ENCODE results near the gene C1R.

C1R gene

GRCh38 chr12:7122811-7123769 lies 30.8 kb upstream of the C1R start:
- Histone ChIP-seq H4K20me1 (ENCODE audit: insufficient read depth, low read length, poor library complexity, severe bottlenecking) (no peaks in the 10 kb centered on the region), H2AFZ (ENCODE audit: low read length) (no peak overlapping the region), H3K27me3 (ENCODE audit: insufficient read depth, low read length, poor library complexity, severe bottlenecking) (no peaks in the 10 kb centered on the region), H3K9me2 (replicated peaks; ENCODE audit: low read depth, low read length) (no peaks in the 10 kb centered on the region), H3K79me2 (ENCODE audit: insufficient read depth, low read length) (no peaks in the 10 kb centered on the region), H3K36me3 (ENCODE audit: insufficient read depth, low read length) (no peaks in the 10 kb centered on the region), H3K4me3 (ENCODE audit: low read length, poor library complexity, severe bottlenecking) (no peak overlapping the region), H3K9me3 (ENCODE audit: insufficient read depth, low read depth, low read length) (no peaks in the 10 kb centered on the region), H3K9ac (ENCODE audit: low read depth, low read length, poor library complexity, severe bottlenecking) (no peak overlapping the region), H3K4me1 (ENCODE audit: insufficient read depth, low read length, poor library complexity, severe bottlenecking) (no peaks in the 10 kb centered on the region), H3K4me2 (ENCODE audit: low read depth, low read length, poor library complexity, severe bottlenecking) (no peak overlapping the region), H3F3A (ENCODE audit: low read depth) (no peaks in the 10 kb centered on the region)
- no peak for TF ChIP-seq CTCF (conservative IDR thresholded peaks at IDR 0.05; ENCODE audit: low read length)
- TF ChIP-seq EZH2phosphoT487 (IDR thresholded peaks at IDR 0.05; ENCODE audit: borderline replicate concordance): no peak

GRCh38 chr12:7121324-7121723 lies 29.1 kb upstream of the C1R start:
- no peaks in the 10 kb centered on the region for H3K36me3 ChIP-seq (ENCODE audit: insufficient read depth, low read length)
- no peaks in the 10 kb centered on the region for H3K79me2 ChIP-seq (ENCODE audit: insufficient read depth, low read length)
- H3K4me3 ChIP-seq (ENCODE audit: low read length, poor library complexity, severe bottlenecking): no peak overlapping the region
- H3K4me2 ChIP-seq (ENCODE audit: low read depth, low read length, poor library complexity, severe bottlenecking): no peak overlapping the region
- no peaks in the 10 kb centered on the region for H3F3A ChIP-seq (ENCODE audit: low read depth)
- no peaks in the 10 kb centered on the region for H4K20me1 ChIP-seq (ENCODE audit: insufficient read depth, low read length, poor library complexity, severe bottlenecking)
- no peak for TF ChIP-seq EZH2phosphoT487 (IDR thresholded peaks at IDR 0.05; ENCODE audit: borderline replicate concordance)
- no peak for TF ChIP-seq CTCF (conservative IDR thresholded peaks at IDR 0.05; ENCODE audit: low read length)
- H2AFZ ChIP-seq (ENCODE audit: low read length): no peak overlapping the region
- H3K27me3 ChIP-seq (ENCODE audit: insufficient read depth, low read length, poor library complexity, severe bottlenecking): no peaks in the 10 kb centered on the region
- H3K4me1 ChIP-seq (ENCODE audit: insufficient read depth, low read length, poor library complexity, severe bottlenecking): no peaks in the 10 kb centered on the region
- H3K9me2 ChIP-seq (replicated peaks; ENCODE audit: low read depth, low read length): no peaks in the 10 kb centered on the region
- no peak overlapping the region for H3K9ac ChIP-seq (ENCODE audit: low read depth, low read length, poor library complexity, severe bottlenecking)
- H3K9me3 ChIP-seq (ENCODE audit: insufficient read depth, low read depth, low read length): no peaks in the 10 kb centered on the region

GRCh38 chr12:7120166-7120565 lies 27.9 kb upstream of the C1R start:
- H4K20me1 ChIP-seq (ENCODE audit: insufficient read depth, low read length, poor library complexity, severe bottlenecking): no peaks in the 10 kb centered on the region
- no peaks in the 10 kb centered on the region for H3K79me2 ChIP-seq (ENCODE audit: insufficient read depth, low read length)
- H3K9ac ChIP-seq (ENCODE audit: low read depth, low read length, poor library complexity, severe bottlenecking): no peak overlapping the region
- no peaks in the 10 kb centered on the region for H3K9me2 ChIP-seq (replicated peaks; ENCODE audit: low read depth, low read length)
- TF ChIP-seq CTCF (conservative IDR thresholded peaks at IDR 0.05; ENCODE audit: low read length) (no peak), EZH2phosphoT487 (IDR thresholded peaks at IDR 0.05; ENCODE audit: borderline replicate concordance) (no peak)
- no peaks in the 10 kb centered on the region for H3K27me3 ChIP-seq (ENCODE audit: insufficient read depth, low read length, poor library complexity, severe bottlenecking)
- H3K4me2 ChIP-seq (ENCODE audit: low read depth, low read length, poor library complexity, severe bottlenecking): no peak overlapping the region
- no peaks in the 10 kb centered on the region for H3K4me1 ChIP-seq (ENCODE audit: insufficient read depth, low read length, poor library complexity, severe bottlenecking)
- H3K9me3 ChIP-seq (ENCODE audit: insufficient read depth, low read depth, low read length): no peaks in the 10 kb centered on the region
- H3K4me3 ChIP-seq (ENCODE audit: low read length, poor library complexity, severe bottlenecking): no peak overlapping the region
- H2AFZ ChIP-seq (ENCODE audit: low read length): no peak overlapping the region
- no peaks in the 10 kb centered on the region for H3F3A ChIP-seq (ENCODE audit: low read depth)
- H3K36me3 ChIP-seq (ENCODE audit: insufficient read depth, low read length): no peaks in the 10 kb centered on the region; the same call in 1 of the 2 replicates
